ENCODE results near the gene SLC7A5.

Gene SLC7A5

DNA sequence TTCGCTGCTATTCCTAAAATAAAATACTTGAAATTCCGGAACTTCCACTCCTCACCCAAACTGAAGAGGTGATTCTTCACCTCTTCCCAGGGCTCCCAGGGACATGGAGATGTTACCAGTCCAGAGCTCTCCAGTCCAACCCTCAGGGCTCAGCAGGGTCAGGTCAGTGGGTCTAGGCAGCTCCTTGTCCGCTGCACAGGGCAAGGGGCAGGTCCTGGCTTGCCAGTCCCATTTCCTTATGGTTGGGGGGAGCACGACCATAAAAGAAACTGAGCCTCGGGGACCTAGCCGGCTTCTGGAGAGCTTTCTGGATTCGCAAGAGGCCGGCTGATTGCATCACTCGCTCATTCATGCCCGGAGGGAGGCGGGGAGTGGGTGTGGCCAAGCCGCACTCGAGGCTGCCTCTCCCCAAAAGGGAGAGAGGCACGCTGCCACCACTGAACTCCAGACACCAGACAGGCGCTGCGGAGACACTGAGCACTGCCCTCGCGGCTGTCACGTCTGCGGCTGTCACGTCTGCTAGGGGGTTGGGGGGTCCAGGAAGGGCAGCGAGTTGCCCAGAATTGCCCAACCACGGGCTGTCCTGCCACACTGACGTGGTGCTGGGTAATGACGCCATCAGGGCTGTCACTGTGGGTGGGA, 15.8 kb downstream of the SLC7A5 start:
- no peak overlapping the region for H3K9ac ChIP-seq (ENCODE audit: low read depth, low read length, poor library complexity, severe bottlenecking)
- no peaks in the 10 kb centered on the region for H4K20me1 ChIP-seq (ENCODE audit: insufficient read depth, low read length, poor library complexity, severe bottlenecking)
- H3F3A ChIP-seq (ENCODE audit: low read depth): no peaks in the 10 kb centered on the region
- no peak overlapping the region for H3K4me2 ChIP-seq (ENCODE audit: low read depth, low read length, poor library complexity, severe bottlenecking)
- H3K4me1 ChIP-seq (ENCODE audit: insufficient read depth, low read length, poor library complexity, severe bottlenecking): no peaks in the 10 kb centered on the region
- no peaks in the 10 kb centered on the region for H3K9me3 ChIP-seq (ENCODE audit: insufficient read depth, low read depth, low read length)
- H3K4me3 ChIP-seq (ENCODE audit: low read length, poor library complexity, severe bottlenecking): no peak overlapping the region
- no peak for TF ChIP-seq EZH2phosphoT487 (IDR thresholded peaks at IDR 0.05; ENCODE audit: borderline replicate concordance)
- TF ChIP-seq, protein P1, sequence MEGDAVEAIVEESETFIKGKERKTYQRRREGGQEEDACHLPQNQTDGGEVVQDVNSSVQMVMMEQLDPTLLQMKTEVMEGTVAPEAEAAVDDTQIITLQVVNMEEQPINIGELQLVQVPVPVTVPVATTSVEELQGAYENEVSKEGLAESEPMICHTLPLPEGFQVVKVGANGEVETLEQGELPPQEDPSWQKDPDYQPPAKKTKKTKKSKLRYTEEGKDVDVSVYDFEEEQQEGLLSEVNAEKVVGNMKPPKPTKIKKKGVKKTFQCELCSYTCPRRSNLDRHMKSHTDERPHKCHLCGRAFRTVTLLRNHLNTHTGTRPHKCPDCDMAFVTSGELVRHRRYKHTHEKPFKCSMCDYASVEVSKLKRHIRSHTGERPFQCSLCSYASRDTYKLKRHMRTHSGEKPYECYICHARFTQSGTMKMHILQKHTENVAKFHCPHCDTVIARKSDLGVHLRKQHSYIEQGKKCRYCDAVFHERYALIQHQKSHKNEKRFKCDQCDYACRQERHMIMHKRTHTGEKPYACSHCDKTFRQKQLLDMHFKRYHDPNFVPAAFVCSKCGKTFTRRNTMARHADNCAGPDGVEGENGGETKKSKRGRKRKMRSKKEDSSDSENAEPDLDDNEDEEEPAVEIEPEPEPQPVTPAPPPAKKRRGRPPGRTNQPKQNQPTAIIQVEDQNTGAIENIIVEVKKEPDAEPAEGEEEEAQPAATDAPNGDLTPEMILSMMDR (conservative IDR thresholded peaks at IDR 0.05; ENCODE audit: low read length): no peak
- H2AFZ ChIP-seq (ENCODE audit: low read length): no peak overlapping the region
- H3K36me3 ChIP-seq (ENCODE audit: insufficient read depth, low read length): peaks cover 4% of the 10 kb centered on the region; the same call in 1 of the 2 replicates
- H3K9me2 ChIP-seq (replicated peaks; ENCODE audit: low read depth, low read length): no peaks in the 10 kb centered on the region
- peaks cover 8% of the 10 kb centered on the region for H3K79me2 ChIP-seq (ENCODE audit: insufficient read depth, low read length)
- no peaks in the 10 kb centered on the region for H3K27me3 ChIP-seq (ENCODE audit: insufficient read depth, low read length, poor library complexity, severe bottlenecking)

DNA sequence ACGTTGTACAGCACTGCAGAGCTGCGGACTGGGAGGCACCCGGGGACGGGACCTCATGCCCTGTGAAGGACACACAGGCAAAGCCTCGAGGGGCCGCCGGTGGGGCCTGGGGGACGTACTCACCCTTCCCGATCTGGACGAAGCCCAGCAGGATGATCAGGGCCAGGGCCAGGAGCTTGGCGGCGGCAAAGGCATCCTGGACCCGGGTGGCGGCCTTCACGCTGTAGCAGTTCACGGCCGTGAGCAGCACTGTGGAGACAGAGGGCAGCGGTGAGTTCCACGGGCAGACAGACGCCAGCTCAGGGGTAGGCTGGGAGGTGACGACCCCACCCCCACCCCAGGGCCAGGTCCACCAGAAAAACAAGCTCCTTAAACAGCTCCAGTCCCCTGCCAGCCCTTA, 17.7 kb downstream of the SLC7A5 start:
- H2AFZ ChIP-seq (ENCODE audit: low read length): no peak overlapping the region
- no peaks in the 10 kb centered on the region for H3F3A ChIP-seq (ENCODE audit: low read depth)
- no peaks in the 10 kb centered on the region for H4K20me1 ChIP-seq (ENCODE audit: insufficient read depth, low read length, poor library complexity, severe bottlenecking)
- H3K36me3 ChIP-seq (ENCODE audit: insufficient read depth, low read length): peaks cover 4% of the 10 kb centered on the region; the same call in 1 of the 2 replicates
- no peak overlapping the region for H3K9ac ChIP-seq (ENCODE audit: low read depth, low read length, poor library complexity, severe bottlenecking)
- no peaks in the 10 kb centered on the region for H3K9me2 ChIP-seq (replicated peaks; ENCODE audit: low read depth, low read length)
- H3K9me3 ChIP-seq (ENCODE audit: insufficient read depth, low read depth, low read length): no peaks in the 10 kb centered on the region
- TF ChIP-seq EZH2phosphoT487 (IDR thresholded peaks at IDR 0.05; ENCODE audit: borderline replicate concordance): no peak
- TF ChIP-seq, protein P1 (conservative IDR thresholded peaks at IDR 0.05; ENCODE audit: low read length): no peak
- no peaks in the 10 kb centered on the region for H3K4me1 ChIP-seq (ENCODE audit: insufficient read depth, low read length, poor library complexity, severe bottlenecking)
- H3K4me2 ChIP-seq (ENCODE audit: low read depth, low read length, poor library complexity, severe bottlenecking): no peak overlapping the region
- H3K4me3 ChIP-seq (ENCODE audit: low read length, poor library complexity, severe bottlenecking): no peak overlapping the region
- H3K27me3 ChIP-seq (ENCODE audit: insufficient read depth, low read length, poor library complexity, severe bottlenecking): no peaks in the 10 kb centered on the region
- H3K79me2 ChIP-seq (ENCODE audit: insufficient read depth, low read length): peaks cover 8% of the 10 kb centered on the region

DNA sequence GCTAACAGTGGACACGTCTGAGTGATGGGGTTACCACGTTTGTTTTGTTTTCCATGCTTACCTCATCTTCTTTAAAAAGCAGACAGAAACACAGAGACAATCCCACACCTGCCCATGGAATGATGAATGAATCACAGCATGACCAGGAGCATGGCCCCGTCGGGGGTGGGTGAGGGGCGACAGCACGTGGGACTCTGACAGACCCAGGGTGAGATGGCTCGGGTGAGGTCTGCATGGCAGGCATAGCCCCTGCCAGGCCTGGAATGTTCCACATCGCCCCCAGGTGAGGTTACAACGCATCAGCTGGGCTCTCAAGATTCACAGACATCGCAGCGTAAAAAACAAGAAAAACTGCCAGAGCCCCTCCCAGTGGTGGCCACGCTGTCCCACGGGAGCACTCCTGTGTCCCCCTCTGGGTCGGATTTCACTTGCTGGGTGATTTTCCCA, 18.1 kb downstream of the SLC7A5 start:
- Histone ChIP-seq H3K4me2 (ENCODE audit: low read depth, low read length, poor library complexity, severe bottlenecking) (no peak overlapping the region), H3F3A (ENCODE audit: low read depth) (no peaks in the 10 kb centered on the region), H2AFZ (ENCODE audit: low read length) (no peak overlapping the region), H3K27me3 (ENCODE audit: insufficient read depth, low read length, poor library complexity, severe bottlenecking) (no peaks in the 10 kb centered on the region), H3K9me3 (ENCODE audit: insufficient read depth, low read depth, low read length) (no peaks in the 10 kb centered on the region), H3K9me2 (replicated peaks; ENCODE audit: low read depth, low read length) (no peaks in the 10 kb centered on the region), H3K36me3 (ENCODE audit: insufficient read depth, low read length) (peaks cover 4% of the 10 kb centered on the region; the same call in 1 of the 2 replicates), H3K9ac (ENCODE audit: low read depth, low read length, poor library complexity, severe bottlenecking) (no peak overlapping the region), H3K79me2 (ENCODE audit: insufficient read depth, low read length) (peaks cover 7% of the 10 kb centered on the region), H4K20me1 (ENCODE audit: insufficient read depth, low read length, poor library complexity, severe bottlenecking) (no peaks in the 10 kb centered on the region), H3K4me1 (ENCODE audit: insufficient read depth, low read length, poor library complexity, severe bottlenecking) (no peaks in the 10 kb centered on the region), H3K4me3 (ENCODE audit: low read length, poor library complexity, severe bottlenecking) (no peak overlapping the region)
- TF ChIP-seq, protein P1 (conservative IDR thresholded peaks at IDR 0.05; ENCODE audit: low read length): no peak
- TF ChIP-seq EZH2phosphoT487 (IDR thresholded peaks at IDR 0.05; ENCODE audit: borderline replicate concordance): no peak

All from Loucy (cell line).